Prostate gland (tissue), 2 donors: ENCODE data around the gene ANXA2. TPM values are rescaled to one million over a fixed set of nuclear protein-coding genes. Genes with fewer than 3 reads are reported as not detected.

ENCODE experiments used
- DNase-seq: peaks from one replicate; pipeline ENCODE4 v3.0.0-alpha.2; 2019; ENCODE audit warnings: low spot score
- H3K27ac ChIP-seq, 2 donors: fragments of 200-600 bp; sonication (generic); 2 replicates each; pipeline ENCODE4 v1.5.1; 2017 to 2019
- H3K27me3 ChIP-seq: fragments of 200-600 bp; sonication (generic); replicated peaks from 2 replicates; pipeline ENCODE4 v1.5.1; 2019; ENCODE audit not compliant: insufficient read depth
- H3K36me3 ChIP-seq, 2 donors: fragments of 200-600 bp; sonication (generic); 1 replicate in 1 of 2; 2 replicates in 1 of 2; pipeline versions ENCODE4 v1.5.1 to v1.8.1; 2017 to 2019
- H3K4me1 ChIP-seq: fragments of 200-600 bp; sonication (generic); replicated peaks from 2 replicates; pipeline ENCODE4 v1.5.1; 2019
- H3K4me3 ChIP-seq, 2 donors: fragments of 200-600 bp; sonication (generic); 2 replicates each; pipeline ENCODE4 v1.5.1; 2017 to 2019
- H3K9me3 ChIP-seq: fragments of 200-600 bp; sonication (generic); 2 replicates; pipeline ENCODE4 v1.5.1; 2017
- POLR2A ChIP-seq: fragments of 450-650 bp; IDR thresholded peaks from one replicate; pipeline ENCODE4 v1.6.1; 2016; ENCODE audit warnings: antibody characterized with exemption, mild to moderate bottlenecking
- POLR2AphosphoS5 ChIP-seq: sonication (generic); formaldehyde crosslinking; IDR thresholded peaks from one replicate; pipeline ENCODE4 v1.6.1; 2017; ENCODE audit warnings: antibody characterized with exemption
- whole genome bisulfite sequencing: methylation state at CpG from one replicate; pipeline ENCODE4 v1.1.5; 2018; 5-methylcytosine and 5-hydroxymethylcytosine counted together
- intact Hi-C: fragments of 100-400 bp; cut with DNase I; formaldehyde crosslinking; loops from one replicate; pipeline ENCODE4 v1.14.2; 2022
- total RNA-seq, 2 donors: library from RNA; depleted of rRNA; stranded (reverse); fragments of >200 nt; gene quantifications; one replicate each; pipeline ENCODE4 v1.1.0, GENCODE V29; 2016
- TF ChIP-seq, protein P1 (sequence below), 4 experiments: fragments of 200-600 bp in 2 of 4; fragments of 450-650 bp in 2 of 4; sonication (generic) in 2 of 4; IDR thresholded peaks; 1 replicate in 3 of 4; 2 replicates in 1 of 4; pipeline ENCODE4 v1.5.1; 2016 to 2019; ENCODE audit warnings: antibody characterized with exemption in 4 of 4, mild to moderate bottlenecking in 2 of 4, moderate library complexity in 2 of 4

The ANXA2 gene
- total RNA-seq, 2 donors from 2014 or later, result 404 to 595 TPM

DNA sequence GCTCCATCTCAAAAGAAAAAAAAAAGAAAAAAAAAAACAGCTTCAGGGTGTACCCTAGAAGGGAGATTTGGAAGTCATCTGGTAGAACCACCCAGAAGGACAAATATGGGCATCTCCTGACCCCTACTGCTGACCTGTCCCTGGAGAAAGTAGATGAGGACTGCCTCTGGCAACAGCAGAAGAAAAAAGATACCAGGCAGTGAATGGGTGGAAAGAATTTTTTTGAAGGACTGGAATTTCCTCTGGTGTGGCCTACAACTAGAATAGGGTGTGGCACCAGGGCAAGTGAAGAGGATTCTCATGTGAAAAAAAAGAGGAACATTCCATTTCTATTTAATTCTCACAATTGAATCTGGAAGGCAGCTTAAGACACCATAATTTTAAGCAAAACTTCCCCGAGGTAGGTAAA, 3.1 kb downstream of the ANXA2 start:
- H3K36me3 ChIP-seq, result no peaks in the 10 kb centered on the region
- DNase-seq, result no peak
- WGBS, result 58% methylated on average over 1 of the region's 1 CpG
- H3K9me3 ChIP-seq, result no peaks in the 10 kb centered on the region
- H3K27ac ChIP-seq, result peak overlapping the region; percentile 93 to 97
- no peak for TF ChIP-seq POLR2A
- no peak for TF ChIP-seq POLR2AphosphoS5
- TF ChIP-seq, protein P1, sequence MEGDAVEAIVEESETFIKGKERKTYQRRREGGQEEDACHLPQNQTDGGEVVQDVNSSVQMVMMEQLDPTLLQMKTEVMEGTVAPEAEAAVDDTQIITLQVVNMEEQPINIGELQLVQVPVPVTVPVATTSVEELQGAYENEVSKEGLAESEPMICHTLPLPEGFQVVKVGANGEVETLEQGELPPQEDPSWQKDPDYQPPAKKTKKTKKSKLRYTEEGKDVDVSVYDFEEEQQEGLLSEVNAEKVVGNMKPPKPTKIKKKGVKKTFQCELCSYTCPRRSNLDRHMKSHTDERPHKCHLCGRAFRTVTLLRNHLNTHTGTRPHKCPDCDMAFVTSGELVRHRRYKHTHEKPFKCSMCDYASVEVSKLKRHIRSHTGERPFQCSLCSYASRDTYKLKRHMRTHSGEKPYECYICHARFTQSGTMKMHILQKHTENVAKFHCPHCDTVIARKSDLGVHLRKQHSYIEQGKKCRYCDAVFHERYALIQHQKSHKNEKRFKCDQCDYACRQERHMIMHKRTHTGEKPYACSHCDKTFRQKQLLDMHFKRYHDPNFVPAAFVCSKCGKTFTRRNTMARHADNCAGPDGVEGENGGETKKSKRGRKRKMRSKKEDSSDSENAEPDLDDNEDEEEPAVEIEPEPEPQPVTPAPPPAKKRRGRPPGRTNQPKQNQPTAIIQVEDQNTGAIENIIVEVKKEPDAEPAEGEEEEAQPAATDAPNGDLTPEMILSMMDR (IDR thresholded peaks at IDR 0.05), result no peak
- peaks cover 31% of the 10 kb centered on the region for H3K4me1 ChIP-seq
- H3K27me3 ChIP-seq, result no peaks in the 10 kb centered on the region
- intact Hi-C loops, result loop anchor here (5.0 kb wide), 1 partner anchor 32 kb away; no protein-coding TSS in a partner anchor
- no peak overlapping the region for H3K4me3 ChIP-seq

GRCh38 chr15:60392986-60393790, 4.6 kb downstream of the ANXA2 start:
- no peaks in the 10 kb centered on the region for H3K27me3 ChIP-seq
- H3K9me3 ChIP-seq, result no peaks in the 10 kb centered on the region
- H3K4me1 ChIP-seq, result peaks cover 35% of the 10 kb centered on the region
- peak overlapping the region in 1 of 2 donors; percentile 4 for H3K4me3 ChIP-seq
- 12% methylated on average over 9 of the region's 9 CpGs for WGBS
- H3K27ac ChIP-seq, result peak overlapping the region; percentile 93 to 97
- H3K36me3 ChIP-seq, result no peaks in the 10 kb centered on the region
- TF ChIP-seq POLR2AphosphoS5 (peak; percentile 95), POLR2A (peak; percentile 17)
- TF ChIP-seq, protein P1 (IDR thresholded peaks at IDR 0.05), result no peak
- intact Hi-C loops, result no loop called here
- peak; percentile 94 for DNase-seq

GRCh38 chr15:60392601-60392985, 5.2 kb downstream of the ANXA2 start:
- 4% methylated on average over 3 of the region's 3 CpGs for WGBS
- peak overlapping the region; percentile 93 to 97 for H3K27ac ChIP-seq
- TF ChIP-seq POLR2A (no peak), POLR2AphosphoS5 (no peak)
- TF ChIP-seq, protein P1 (IDR thresholded peaks at IDR 0.05), result no peak
- no peaks in the 10 kb centered on the region for H3K36me3 ChIP-seq
- H3K4me1 ChIP-seq, result peaks cover 35% of the 10 kb centered on the region
- no peak overlapping the region for H3K4me3 ChIP-seq
- no peak for DNase-seq
- no peaks in the 10 kb centered on the region for H3K9me3 ChIP-seq
- intact Hi-C loops, result no loop called here
- no peaks in the 10 kb centered on the region for H3K27me3 ChIP-seq

GRCh38 chr15:60391722-60392315, 6.0 kb downstream of the ANXA2 start:
- 15% methylated on average over 4 of the region's 4 CpGs for WGBS
- peak overlapping the region; percentile 93 to 97 for H3K27ac ChIP-seq
- intact Hi-C loops, result no loop called here
- no peak overlapping the region for H3K4me3 ChIP-seq
- no peaks in the 10 kb centered on the region for H3K36me3 ChIP-seq
- peaks cover 35% of the 10 kb centered on the region for H3K4me1 ChIP-seq
- no peaks in the 10 kb centered on the region for H3K9me3 ChIP-seq
- no peak for DNase-seq
- H3K27me3 ChIP-seq, result no peaks in the 10 kb centered on the region
- TF ChIP-seq POLR2A (no peak), POLR2AphosphoS5 (peak; percentile 12)
- TF ChIP-seq, protein P1 (IDR thresholded peaks at IDR 0.05), result no peak
